RWPE2 (cell line): Measurements from ENCODE around the gene MESP1.

Experiments
- ATAC-seq: fragments of 200-7000 bp; cut with Tn5 transposase; 3 replicates; pipeline ENCODE4 v1.9.1; 2021; ENCODE audit warnings: low read depth
- DNase-seq: peaks from one replicate; pipeline ENCODE4 v3.0.0-alpha.2; 2020; ENCODE audit warnings: low spot score
- H3K27ac ChIP-seq: fragments of 450-650 bp; 2 replicates; pipeline ENCODE4 v1.5.1; 2017; ENCODE audit warnings: mild to moderate bottlenecking; ENCODE audit not compliant: poor library complexity, severe bottlenecking
- H3K27me3 ChIP-seq: fragments of 250-450 bp; sonication (Bioruptor Pico); 2 replicates; pipeline ENCODE4 v1.5.1; 2021; ENCODE audit warnings: mild to moderate bottlenecking, moderate library complexity; ENCODE audit not compliant: insufficient read depth, poor library complexity, severe bottlenecking
- H3K36me3 ChIP-seq: fragments of 250-450 bp; sonication (Bioruptor Pico); 2 replicates; pipeline ENCODE4 v1.5.1; 2020; ENCODE audit warnings: low read depth, mild to moderate bottlenecking, moderate library complexity
- H3K4me1 ChIP-seq: fragments of 250-450 bp; sonication (Bioruptor Pico); 2 replicates; pipeline ENCODE4 v1.5.1; 2021; ENCODE audit warnings: mild to moderate bottlenecking, moderate library complexity; ENCODE audit not compliant: insufficient read depth, poor library complexity, severe bottlenecking
- H3K4me3 ChIP-seq: fragments of 250-450 bp; sonication (Bioruptor Pico); 2 replicates; pipeline ENCODE4 v1.5.1; 2021; ENCODE audit warnings: mild to moderate bottlenecking, moderate library complexity; ENCODE audit not compliant: severe bottlenecking
- H3K9me3 ChIP-seq: fragments of 250-450 bp; sonication (Bioruptor Pico); 2 replicates; pipeline ENCODE4 v1.5.1; 2021; ENCODE audit warnings: mild to moderate bottlenecking, moderate library complexity; ENCODE audit not compliant: severe bottlenecking
- TF ChIP-seq, protein P1 (sequence below): fragments of 450-650 bp; IDR thresholded peaks from one replicate; pipeline ENCODE4 v1.5.1; 2017; ENCODE audit warnings: mild to moderate bottlenecking, moderate library complexity; ENCODE audit not compliant: poor library complexity, severe bottlenecking

Gene MESP1

DNA sequence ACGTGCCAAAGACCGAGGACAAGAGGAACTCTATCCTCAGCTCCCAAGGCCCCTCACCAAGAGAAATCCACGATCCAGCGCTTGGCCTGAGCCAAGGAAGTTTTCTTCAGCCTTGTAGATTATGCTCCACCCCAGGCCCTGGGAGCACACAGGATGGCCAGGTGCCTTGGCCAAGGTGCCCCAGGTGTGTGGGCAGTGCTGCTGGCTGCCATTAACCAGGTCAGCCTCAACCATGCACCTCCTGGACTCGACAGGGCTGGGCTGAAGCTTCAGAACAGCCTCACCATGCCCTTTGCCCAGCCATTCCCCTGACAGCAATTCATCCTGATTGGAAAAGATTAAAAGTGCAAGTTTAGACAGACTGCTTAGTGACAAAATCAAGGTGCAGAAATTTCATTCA is 10.9 kb upstream of the MESP1 start:
- peaks cover 6% of the 10 kb centered on the region for H3K4me1 ChIP-seq
- ATAC-seq: no peak
- TF ChIP-seq, protein P1, sequence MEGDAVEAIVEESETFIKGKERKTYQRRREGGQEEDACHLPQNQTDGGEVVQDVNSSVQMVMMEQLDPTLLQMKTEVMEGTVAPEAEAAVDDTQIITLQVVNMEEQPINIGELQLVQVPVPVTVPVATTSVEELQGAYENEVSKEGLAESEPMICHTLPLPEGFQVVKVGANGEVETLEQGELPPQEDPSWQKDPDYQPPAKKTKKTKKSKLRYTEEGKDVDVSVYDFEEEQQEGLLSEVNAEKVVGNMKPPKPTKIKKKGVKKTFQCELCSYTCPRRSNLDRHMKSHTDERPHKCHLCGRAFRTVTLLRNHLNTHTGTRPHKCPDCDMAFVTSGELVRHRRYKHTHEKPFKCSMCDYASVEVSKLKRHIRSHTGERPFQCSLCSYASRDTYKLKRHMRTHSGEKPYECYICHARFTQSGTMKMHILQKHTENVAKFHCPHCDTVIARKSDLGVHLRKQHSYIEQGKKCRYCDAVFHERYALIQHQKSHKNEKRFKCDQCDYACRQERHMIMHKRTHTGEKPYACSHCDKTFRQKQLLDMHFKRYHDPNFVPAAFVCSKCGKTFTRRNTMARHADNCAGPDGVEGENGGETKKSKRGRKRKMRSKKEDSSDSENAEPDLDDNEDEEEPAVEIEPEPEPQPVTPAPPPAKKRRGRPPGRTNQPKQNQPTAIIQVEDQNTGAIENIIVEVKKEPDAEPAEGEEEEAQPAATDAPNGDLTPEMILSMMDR: no peak
- H3K27ac ChIP-seq: no peak overlapping the region
- no peaks in the 10 kb centered on the region for H3K9me3 ChIP-seq
- H3K36me3 ChIP-seq: no peaks in the 10 kb centered on the region
- H3K4me3 ChIP-seq: no peak overlapping the region
- no peak for DNase-seq
- H3K27me3 ChIP-seq: no peaks in the 10 kb centered on the region

DNA sequence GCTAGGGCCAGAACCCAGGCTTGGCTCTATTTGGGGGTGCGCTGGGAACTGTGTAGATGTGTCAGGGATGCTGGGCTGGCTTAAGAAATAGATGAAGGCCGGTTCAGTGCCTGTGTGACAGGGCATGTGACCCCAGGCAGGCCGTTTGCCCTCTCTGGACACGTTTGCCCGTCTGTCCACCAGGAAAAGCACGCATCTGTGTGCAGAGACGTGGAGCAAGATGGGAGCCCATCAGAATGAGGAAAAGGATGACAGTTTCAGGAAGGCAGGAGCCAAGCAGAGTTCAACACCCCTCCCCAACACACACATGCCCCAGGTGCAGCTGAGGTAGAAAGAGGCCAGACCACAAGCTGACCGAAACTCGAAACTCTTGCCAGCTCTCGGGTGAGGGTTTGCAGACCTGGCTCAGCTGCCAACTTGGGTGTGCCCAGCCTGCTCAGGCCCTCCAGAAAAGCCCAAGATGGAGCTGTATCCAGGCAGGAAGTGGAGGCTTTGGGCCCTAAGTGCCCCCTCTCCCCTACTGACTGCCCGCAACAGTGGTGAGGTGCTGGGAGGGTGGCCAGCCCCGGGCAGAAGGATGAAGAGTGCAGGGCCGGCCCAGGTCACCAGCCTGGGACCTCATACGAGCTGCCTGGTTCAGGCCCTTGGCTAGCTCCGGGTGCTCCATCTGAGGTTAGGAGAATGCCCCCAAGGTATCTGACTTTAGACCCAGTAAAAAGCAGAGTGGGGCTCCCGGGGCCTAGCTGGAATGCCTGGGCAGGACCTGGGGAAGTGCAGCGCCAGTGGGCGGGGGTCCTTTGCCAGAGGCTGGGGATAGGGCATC is 10.2 kb upstream of the MESP1 start:
- ATAC-seq: peak; percentile 39
- no peaks in the 10 kb centered on the region for H3K27me3 ChIP-seq
- peak overlapping the region; percentile 8 for H3K27ac ChIP-seq

DNA sequence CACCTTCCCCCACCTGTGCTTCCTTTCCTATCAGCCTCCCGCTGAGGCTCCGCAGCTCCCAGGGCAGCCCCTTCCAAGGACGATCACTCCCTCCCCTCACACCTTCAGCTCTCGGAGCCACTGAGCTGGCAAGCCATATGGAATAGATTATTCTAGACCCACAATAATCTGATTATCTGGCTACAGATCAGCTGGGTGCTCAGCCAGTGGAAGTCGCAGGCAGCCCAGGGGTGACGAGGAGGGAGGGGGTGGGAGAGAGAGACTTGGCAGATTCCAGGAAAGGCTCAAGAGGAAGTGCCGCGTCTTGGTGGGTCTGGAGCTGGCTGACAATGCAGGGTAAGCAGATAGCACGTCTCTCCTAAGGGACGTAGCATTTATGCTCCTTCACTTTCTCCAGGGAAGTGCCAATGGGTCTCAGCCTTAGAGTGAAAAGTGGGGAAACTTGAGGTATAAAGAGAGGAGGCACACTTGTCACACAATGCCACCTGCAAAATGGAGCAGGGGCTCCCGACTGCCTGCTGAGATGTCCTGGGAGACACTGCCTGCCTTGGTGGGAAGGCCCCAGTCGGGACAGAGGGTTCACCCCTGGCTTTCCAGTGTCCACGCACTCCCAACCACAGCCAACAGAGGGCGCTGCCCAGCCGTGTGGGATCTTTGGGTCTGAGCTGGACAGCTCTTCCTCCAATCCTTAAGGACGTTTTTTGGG is 9.4 kb upstream of the MESP1 start:
- TF ChIP-seq, protein P1: peak; percentile 100
- ATAC-seq: peak; percentile 88
- Histone ChIP-seq H3K9me3 (no peaks in the 10 kb centered on the region), H3K4me1 (peaks cover 6% of the 10 kb centered on the region), H3K36me3 (no peaks in the 10 kb centered on the region), H3K4me3 (no peak overlapping the region), H3K27me3 (no peaks in the 10 kb centered on the region), H3K27ac (no peak overlapping the region)
- peak; percentile 75 for DNase-seq

More for the DNA sequence above, 10.2 kb upstream of the MESP1 start:
- Histone ChIP-seq H3K4me3 (no peak overlapping the region), H3K36me3 (no peaks in the 10 kb centered on the region), H3K9me3 (no peaks in the 10 kb centered on the region), H3K4me1 (peaks cover 6% of the 10 kb centered on the region)
- TF ChIP-seq, protein P1: peak; percentile 88
- no peak for DNase-seq

DNA sequence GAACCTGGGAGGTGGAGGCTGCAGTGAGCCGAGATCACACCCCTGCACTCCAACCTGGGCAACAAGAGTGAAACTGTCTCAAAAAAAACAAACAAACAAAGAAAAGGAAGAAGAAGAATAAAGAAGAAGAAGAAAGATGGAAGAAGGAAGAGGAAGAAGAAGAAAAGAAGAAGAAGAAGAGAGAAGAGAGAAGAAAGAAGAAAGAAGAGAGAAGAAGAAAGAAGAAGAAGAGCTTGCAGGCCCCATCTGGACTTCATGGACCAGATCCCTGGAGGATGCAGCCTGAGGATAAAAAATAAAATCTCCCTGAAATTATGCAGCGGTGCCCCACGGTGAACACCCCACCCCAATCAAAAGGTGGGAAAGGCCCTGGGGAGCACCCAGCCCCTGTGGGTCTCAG is 8.8 kb upstream of the MESP1 start:
- DNase-seq: no peak
- Histone ChIP-seq H3K4me3 (no peak overlapping the region), H3K27ac (no peak overlapping the region), H3K36me3 (no peaks in the 10 kb centered on the region), H3K27me3 (no peaks in the 10 kb centered on the region), H3K4me1 (peaks cover 6% of the 10 kb centered on the region), H3K9me3 (no peaks in the 10 kb centered on the region)
- no peak for ATAC-seq
- TF ChIP-seq, protein P1: no peak
